Neural crest cell (in vitro differentiated cells): ENCODE data around the gene C5orf15. TPM values are rescaled to one million over a fixed set of nuclear protein-coding genes. Genes with fewer than 3 reads are reported as not detected.

Experiments used
- DNase-seq: peaks from one replicate; pipeline ENCODE4 v3.0.0; 2021; ENCODE audit warnings: low read depth, mixed read lengths, low spot score
- H3K27ac Mint-ChIP-seq: one replicate; pipeline ENCODE4 v1.8.0; 2021; ENCODE audit warnings: mild to moderate bottlenecking, mixed read lengths; ENCODE audit not compliant: unreplicated experiment
- H3K27me3 Mint-ChIP-seq: 2 replicates; pipeline ENCODE4 v1.8.0; 2021; ENCODE audit warnings: low read depth, mild to moderate bottlenecking, mixed read lengths
- H3K36me3 Mint-ChIP-seq: 2 replicates; pipeline ENCODE4 v1.8.0; 2021; ENCODE audit warnings: low read depth, mild to moderate bottlenecking, mixed read lengths
- H3K4me1 Mint-ChIP-seq: 2 replicates; pipeline ENCODE4 v1.8.0; 2021; ENCODE audit warnings: mixed read lengths
- H3K4me3 Mint-ChIP-seq: one replicate; pipeline ENCODE4 v1.8.0; 2021; ENCODE audit warnings: mild to moderate bottlenecking, mixed read lengths
- H3K9me3 Mint-ChIP-seq: 2 replicates; pipeline ENCODE4 v1.8.0; 2021; ENCODE audit warnings: mixed read lengths
- CTCF ChIP-seq: fragments of 200-600 bp; sonication (generic); conservative IDR thresholded peaks from 2 replicates; pipeline ENCODE4 v1.5.0; 2021; ENCODE audit warnings: antibody characterized with exemption, mild to moderate bottlenecking
- total RNA-seq: library from RNA; stranded (reverse); gene quantifications from 2 replicates; pipeline ENCODE4 v1.2.1, GENCODE V29; 2021

The C5orf15 gene
- total RNA-seq, 1 donor from 2014 or later: 38.4 TPM

GRCh38 chr5:133992429-133993155, 24.2 kb upstream of the C5orf15 start:
- no peak for DNase-seq
- H3K36me3 Mint-ChIP-seq: peaks cover 9% of the 10 kb centered on the region
- H3K27ac Mint-ChIP-seq: peak overlapping the region; percentile 62
- H3K27me3 Mint-ChIP-seq: no peaks in the 10 kb centered on the region
- no peak for TF ChIP-seq CTCF
- peaks cover 44% of the 10 kb centered on the region for H3K4me1 Mint-ChIP-seq
- H3K4me3 Mint-ChIP-seq: no peak overlapping the region
- no peaks in the 10 kb centered on the region for H3K9me3 Mint-ChIP-seq

GRCh38 chr5:133991171-133991910, 22.9 kb upstream of the C5orf15 start:
- no peak for DNase-seq
- Mint-ChIP-seq H3K4me3 (no peak overlapping the region), H3K27ac (no peak overlapping the region), H3K9me3 (no peaks in the 10 kb centered on the region), H3K27me3 (no peaks in the 10 kb centered on the region), H3K4me1 (peaks cover 36% of the 10 kb centered on the region), H3K36me3 (peaks cover 10% of the 10 kb centered on the region)
- TF ChIP-seq CTCF: no peak

- Mint-ChIP-seq H3K36me3 (peaks cover 12% of the 10 kb centered on the region), H3K4me1 (peaks cover 27% of the 10 kb centered on the region), H3K9me3 (no peaks in the 10 kb centered on the region), H3K4me3 (no peak overlapping the region), H3K27ac (no peak overlapping the region), H3K27me3 (no peaks in the 10 kb centered on the region)
- no peak for DNase-seq
- TF ChIP-seq CTCF: no peak
Observed at GRCh38 chr5:133990396-133990795, 22.0 kb upstream of the C5orf15 start.

GRCh38 chr5:133985540-133986180, 17.2 kb upstream of the C5orf15 start:
- DNase-seq: no peak
- no peaks in the 10 kb centered on the region for H3K27me3 Mint-ChIP-seq
- no peaks in the 10 kb centered on the region for H3K9me3 Mint-ChIP-seq
- no peak for TF ChIP-seq CTCF
- H3K27ac Mint-ChIP-seq: no peak overlapping the region
- peaks cover 15% of the 10 kb centered on the region for H3K36me3 Mint-ChIP-seq
- no peak overlapping the region for H3K4me3 Mint-ChIP-seq
- H3K4me1 Mint-ChIP-seq: no peaks in the 10 kb centered on the region

GRCh38 chr5:133983674-133984073, 15.2 kb upstream of the C5orf15 start:
- Mint-ChIP-seq H3K27me3 (no peaks in the 10 kb centered on the region), H3K4me1 (no peaks in the 10 kb centered on the region), H3K9me3 (no peaks in the 10 kb centered on the region), H3K4me3 (no peak overlapping the region), H3K36me3 (peaks cover 11% of the 10 kb centered on the region), H3K27ac (no peak overlapping the region)
- no peak for TF ChIP-seq CTCF
- no peak for DNase-seq
